Ascending aorta (tissue), 2 donors: ENCODE data around the gene ANKRD28. TPM values are rescaled to one million over a fixed set of nuclear protein-coding genes. Genes with fewer than 3 reads are reported as not detected.
"Not testable (repeated sequence)": the region's sequence is repeated elsewhere in the genome, so short reads cannot be mapped to it uniquely, and the experiment has no call there.

Source experiments
- DNase-seq, 2 donors: peaks; one replicate each; pipeline ENCODE4 v3.0.0-alpha.2; 2019; ENCODE audit warnings: low spot score in 2 of 2
- H3K27ac ChIP-seq, 2 donors: fragments of 200-600 bp; sonication (generic); one replicate each; pipeline ENCODE4 v1.5.1; 2016 to 2017; ENCODE audit warnings: mild to moderate bottlenecking in 1 of 2
- H3K27me3 ChIP-seq: fragments of 200-600 bp; sonication (generic); one replicate; pipeline ENCODE4 v1.5.1; 2017
- H3K36me3 ChIP-seq, 2 donors: fragments of 200-600 bp; sonication (generic); one replicate each; pipeline ENCODE4 v1.5.1; 2016
- H3K4me1 ChIP-seq, 2 donors: fragments of 200-600 bp; sonication (generic); one replicate each; pipeline ENCODE4 v1.5.1; 2016 to 2017; ENCODE audit warnings: mild to moderate bottlenecking in 1 of 2
- H3K4me3 ChIP-seq, 2 donors: fragments of 200-600 bp; sonication (generic); one replicate each; pipeline ENCODE4 v1.5.1; 2016 to 2017; ENCODE audit warnings: mild to moderate bottlenecking in 1 of 2
- H3K9me3 ChIP-seq, 2 donors: fragments of 200-600 bp; sonication (generic); one replicate each; pipeline ENCODE4 v1.5.1; 2016
- intact Hi-C: fragments of 100-400 bp; cut with DNase I; formaldehyde crosslinking; loops from one replicate; pipeline ENCODE4 v1.15.1; 2023
- total RNA-seq: library from RNA; depleted of rRNA; stranded (reverse); fragments of >200 nt; gene quantifications from one replicate; pipeline ENCODE4 v1.1.0, GENCODE V29; 2016
- TF ChIP-seq, protein P1 (sequence below), 3 experiments: fragments of 200-600 bp in 2 of 3; fragments of 450-650 bp in 1 of 3; sonication (generic) in 2 of 3; IDR thresholded peaks; one replicate each; pipeline ENCODE4 v1.5.1; 2016 to 2019; ENCODE audit warnings: antibody characterized with exemption in 3 of 3, mild to moderate bottlenecking in 1 of 3, moderate library complexity in 1 of 3

ANKRD28 gene
- total RNA-seq, 1 donor from 2014 or later, result 19.7 TPM

DNA sequence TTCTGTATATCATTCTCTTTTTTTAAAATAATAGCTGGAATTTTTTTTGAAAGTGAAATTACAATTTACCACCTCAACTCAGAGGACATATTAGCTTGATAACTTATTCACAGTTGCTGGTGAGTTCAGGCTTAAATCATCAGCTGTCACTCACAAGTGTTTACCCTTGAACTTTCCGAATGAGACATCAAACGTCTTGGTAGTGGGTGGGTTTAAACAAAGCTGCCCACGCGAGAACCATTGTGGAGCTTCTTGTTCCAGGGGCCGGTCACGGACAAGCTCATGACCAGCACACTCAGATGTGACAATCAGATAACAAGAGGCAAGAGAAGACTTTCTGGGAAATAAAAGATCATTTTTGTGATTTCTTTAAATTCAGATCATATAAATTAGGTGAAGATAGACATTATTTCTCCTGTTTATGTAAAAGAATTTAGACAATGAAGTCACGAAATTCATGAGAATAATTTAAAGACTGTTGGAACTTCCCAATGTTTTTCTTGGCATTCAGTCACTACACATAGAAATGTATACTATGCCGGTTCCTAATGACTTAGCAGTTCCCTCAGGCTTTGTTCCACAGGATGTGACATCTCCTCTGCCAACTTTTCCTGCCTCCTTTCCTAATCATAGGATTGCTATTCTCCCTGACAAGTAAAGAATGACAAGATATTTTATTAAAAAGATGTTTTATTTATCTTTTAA is 167.0 kb downstream of the ANKRD28 start:
- Histone ChIP-seq H3K4me1 (peaks cover 14 to 25% of the 10 kb centered on the region in 2 donors), H3K36me3 (no peaks in the 10 kb centered on the region), H3K27me3 (no peaks in the 10 kb centered on the region), H3K9me3 (no peaks in the 10 kb centered on the region), H3K27ac (peak overlapping the region in 1 of 2 donors; percentile 10), H3K4me3 (peak overlapping the region; percentile 47 to 59)
- intact Hi-C loops, result loop anchor here (2.0 to 5.0 kb wide), 2 partner anchors 182 to 617 kb away; no protein-coding TSS in a partner anchor
- no peak for DNase-seq
- TF ChIP-seq, protein P1, sequence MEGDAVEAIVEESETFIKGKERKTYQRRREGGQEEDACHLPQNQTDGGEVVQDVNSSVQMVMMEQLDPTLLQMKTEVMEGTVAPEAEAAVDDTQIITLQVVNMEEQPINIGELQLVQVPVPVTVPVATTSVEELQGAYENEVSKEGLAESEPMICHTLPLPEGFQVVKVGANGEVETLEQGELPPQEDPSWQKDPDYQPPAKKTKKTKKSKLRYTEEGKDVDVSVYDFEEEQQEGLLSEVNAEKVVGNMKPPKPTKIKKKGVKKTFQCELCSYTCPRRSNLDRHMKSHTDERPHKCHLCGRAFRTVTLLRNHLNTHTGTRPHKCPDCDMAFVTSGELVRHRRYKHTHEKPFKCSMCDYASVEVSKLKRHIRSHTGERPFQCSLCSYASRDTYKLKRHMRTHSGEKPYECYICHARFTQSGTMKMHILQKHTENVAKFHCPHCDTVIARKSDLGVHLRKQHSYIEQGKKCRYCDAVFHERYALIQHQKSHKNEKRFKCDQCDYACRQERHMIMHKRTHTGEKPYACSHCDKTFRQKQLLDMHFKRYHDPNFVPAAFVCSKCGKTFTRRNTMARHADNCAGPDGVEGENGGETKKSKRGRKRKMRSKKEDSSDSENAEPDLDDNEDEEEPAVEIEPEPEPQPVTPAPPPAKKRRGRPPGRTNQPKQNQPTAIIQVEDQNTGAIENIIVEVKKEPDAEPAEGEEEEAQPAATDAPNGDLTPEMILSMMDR (IDR thresholded peaks at IDR 0.05), result no peak

DNA sequence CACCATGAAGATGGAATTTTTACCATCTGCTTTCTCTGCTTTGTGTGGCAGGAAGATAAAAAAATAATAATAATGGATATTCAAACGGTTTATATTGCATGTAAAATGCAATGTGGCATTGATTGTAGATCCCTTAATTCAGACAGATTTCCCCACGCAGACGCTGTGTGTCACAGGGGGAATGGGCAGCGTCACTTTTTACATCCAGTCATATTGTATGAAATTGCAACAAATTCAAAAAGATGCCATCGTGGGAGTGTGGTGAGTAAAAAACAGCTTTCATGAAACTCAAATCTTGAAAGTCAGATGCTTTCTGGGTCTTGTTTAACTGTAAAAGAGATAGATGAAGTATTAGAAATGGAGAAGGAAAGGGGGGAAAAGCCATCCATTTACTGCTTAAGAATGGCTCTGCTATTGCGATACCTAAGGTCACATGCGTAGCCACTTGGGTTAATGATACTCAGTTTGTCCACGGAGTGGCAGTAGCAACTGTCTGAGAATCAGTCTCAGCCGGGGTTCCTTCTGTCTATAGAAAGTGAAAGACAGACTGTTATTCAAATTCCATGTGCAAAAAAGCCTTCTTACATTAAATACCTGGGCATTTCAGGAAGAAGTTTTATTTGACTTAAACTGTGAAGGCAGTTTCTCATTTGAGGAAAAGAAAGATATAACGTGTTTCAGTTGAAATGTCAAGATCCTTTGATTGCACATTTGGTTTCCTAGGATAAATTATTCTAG is 167.8 kb downstream of the ANKRD28 start:
- Histone ChIP-seq H3K9me3 (no peaks in the 10 kb centered on the region), H3K4me3 (peak overlapping the region; percentile 47 to 59), H3K4me1 (peaks cover 9 to 17% of the 10 kb centered on the region in 2 donors), H3K27me3 (no peaks in the 10 kb centered on the region), H3K27ac (peak overlapping the region in 1 of 2 donors; percentile 10), H3K36me3 (no peaks in the 10 kb centered on the region)
- DNase-seq, result peak in 1 of 2 donors; percentile 78
- TF ChIP-seq, protein P1 (IDR thresholded peaks at IDR 0.05), result peak; percentile 72 to 81 (median 78)
- intact Hi-C loops, result loop anchor here (2.0 to 5.0 kb wide), 3 partner anchors 183 to 617 kb away; no protein-coding TSS in a partner anchor

DNA sequence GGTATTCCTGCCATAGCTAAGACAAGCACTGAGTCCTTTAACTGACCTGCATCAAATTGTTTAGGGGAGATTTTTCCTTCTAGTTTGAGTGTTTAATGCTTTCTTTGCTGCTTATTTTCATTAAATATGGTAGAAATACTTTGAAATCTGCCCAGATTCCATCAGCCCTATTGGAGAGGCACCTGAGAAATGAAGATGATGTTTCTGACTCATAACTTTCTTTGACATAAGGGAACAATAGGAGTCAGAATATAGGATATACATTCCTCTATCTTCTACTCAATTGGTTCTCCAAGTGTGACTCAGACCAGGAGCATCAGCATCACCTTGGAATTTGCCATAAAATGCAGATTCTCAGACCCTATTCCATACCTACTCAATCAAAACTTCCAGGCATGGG is 168.8 kb downstream of the ANKRD28 start:
- TF ChIP-seq, protein P1 (IDR thresholded peaks at IDR 0.05), result no peak
- Histone ChIP-seq H3K4me3 (no peak overlapping the region), H3K27me3 (no peaks in the 10 kb centered on the region), H3K27ac (no peak overlapping the region), H3K4me1 (peaks cover 6 to 7% of the 10 kb centered on the region in 2 donors), H3K36me3 (no peaks in the 10 kb centered on the region), H3K9me3 (no peaks in the 10 kb centered on the region)
- intact Hi-C loops, result loop anchor here (5.0 kb wide), 1 partner anchor 418 kb away; no protein-coding TSS in a partner anchor
- DNase-seq, result no peak

DNA sequence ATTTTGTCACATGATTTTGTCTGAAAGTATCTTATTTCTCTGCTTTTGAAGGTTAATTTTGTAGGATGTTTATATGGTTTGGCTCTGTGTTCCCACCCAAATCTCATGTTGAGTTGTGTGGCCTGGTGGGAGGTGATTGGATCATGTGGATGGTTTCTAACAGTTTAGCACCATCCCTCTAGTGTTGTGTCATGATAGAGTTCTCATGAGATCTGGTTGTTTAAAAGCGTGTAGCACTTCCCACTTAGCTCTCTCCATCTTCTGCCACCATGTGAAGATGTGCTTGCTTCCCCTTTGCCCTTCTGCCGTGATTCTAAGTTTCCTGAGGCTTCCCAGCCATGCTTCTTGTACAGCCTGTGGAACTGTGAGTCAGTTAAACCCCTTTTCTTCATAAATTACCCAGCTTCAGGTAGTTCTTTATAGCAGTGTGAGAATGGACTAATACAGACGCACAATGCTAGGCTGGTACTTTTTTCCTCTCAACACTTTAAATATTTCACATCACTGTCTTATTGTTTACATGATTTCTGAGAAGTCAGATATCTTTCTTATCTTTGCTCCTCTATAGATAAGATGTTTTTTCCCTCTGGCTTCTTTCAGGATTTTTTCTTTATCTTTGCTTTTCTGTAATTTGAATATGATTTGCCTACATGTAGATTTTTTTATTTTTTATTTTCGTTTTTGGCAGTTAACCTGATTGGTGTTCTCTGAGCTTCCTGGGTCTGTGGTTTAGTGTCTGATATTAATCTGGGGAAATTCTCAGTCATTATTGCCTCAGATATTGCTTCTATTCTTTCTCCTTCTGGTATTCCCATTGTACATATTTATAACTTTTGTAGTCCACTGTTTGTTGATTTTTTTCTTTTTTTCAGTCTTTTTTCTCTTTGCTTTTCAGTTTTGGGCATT is 174.0 kb downstream of the ANKRD28 start:
- TF ChIP-seq, protein P1 (IDR thresholded peaks at IDR 0.05), result no peak
- DNase-seq, result no peak
- Histone ChIP-seq H3K36me3 (no peaks in the 10 kb centered on the region), H3K4me1 (no peaks in the 10 kb centered on the region), H3K27ac (no peak overlapping the region), H3K4me3 (no peak overlapping the region), H3K9me3 (peaks cover 6 to 18% of the 10 kb centered on the region in 2 donors), H3K27me3 (no peaks in the 10 kb centered on the region)
- intact Hi-C loops, result no loop called here

DNA sequence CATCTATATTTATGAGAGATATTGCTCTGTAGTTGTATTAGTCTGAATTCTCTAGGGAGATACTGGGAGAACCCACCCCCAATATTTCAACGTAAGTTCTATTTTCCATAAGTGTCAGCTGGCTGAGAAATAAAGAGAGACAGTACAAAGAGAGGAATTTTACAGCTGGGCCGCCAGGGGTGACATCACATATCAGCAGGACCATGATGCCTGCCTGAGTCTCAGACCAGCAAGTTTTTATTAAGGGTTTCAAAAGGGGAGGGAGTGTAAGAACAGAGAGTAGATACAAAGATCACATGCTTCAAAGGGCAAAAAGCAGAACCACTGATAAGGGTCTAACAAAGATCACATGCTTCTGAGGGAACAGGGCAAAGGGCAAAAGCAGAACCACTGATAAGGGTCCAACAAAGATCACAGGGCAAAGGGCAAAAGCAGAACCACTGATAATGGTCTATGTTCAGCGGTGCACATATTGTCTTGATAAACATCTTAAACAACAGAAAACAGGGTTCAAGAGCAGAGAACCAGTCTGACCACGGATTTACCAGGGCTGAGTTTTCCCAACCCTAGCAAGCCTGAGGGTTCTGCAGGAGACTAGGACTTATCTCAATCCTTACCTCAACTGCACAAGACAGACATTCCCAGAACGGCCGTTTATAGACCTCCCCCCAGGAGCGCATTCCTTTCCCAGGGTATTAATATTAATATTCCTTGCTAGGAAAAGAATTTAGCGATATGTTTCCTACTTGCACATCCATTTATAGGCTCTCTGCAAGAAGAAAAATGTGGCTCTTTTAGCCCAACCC is 177.9 kb downstream of the ANKRD28 start:
- peaks cover 6 to 18% of the 10 kb centered on the region in 2 donors for H3K9me3 ChIP-seq
- H3K4me1 ChIP-seq, DNase-seq, H3K27me3 ChIP-seq, intact Hi-C loops, H3K27ac ChIP-seq, H3K36me3 ChIP-seq, H3K4me3 ChIP-seq: not testable (repeated sequence)

Other genes starting within 250 kb of the ANKRD28 start
- 13.8 TPM for gene HACL1, start 196.4 kb downstream of the ANKRD28 start, total RNA-seq
- gene BTD, start 196.2 kb downstream of the ANKRD28 start, total RNA-seq, result 11.8 TPM